Pancreas (tissue), 10 donors: ENCODE measurements around the gene PAPSS2. TPM values are rescaled to one million over a fixed set of nuclear protein-coding genes. Genes with fewer than 3 reads are reported as not detected.

Experiments
- ATAC-seq, 4 donors: fragments of 200-7000 bp; cut with Tn5 transposase; one replicate each; pipeline versions ENCODE4 v1.8.0 to v1.9.1; 2020; ENCODE audit warnings: mild to moderate bottlenecking in 4 of 4, moderate library complexity in 4 of 4
- DNase-seq, 6 donors: peaks; one replicate each; pipeline ENCODE4 v3.0.0-alpha.2; 2020
- FAIRE-seq: peaks from 2 replicates; lab custom pipeline; 2012; peaks lifted over from hg19 to GRCh38; lab: Jason Lieb, UNC
- H3K27ac ChIP-seq, 4 donors: fragments of 200-600 bp; sonication (generic); 1 replicate in 3 of 4; 2 replicates in 1 of 4; pipeline versions ENCODE4 v1.5.0 to v1.8.0; 2020
- H3K27me3 ChIP-seq, 4 donors: fragments of 200-600 bp; one replicate each; pipeline ENCODE4 v1.8.0; 2021
- H3K36me3 ChIP-seq, 3 donors: fragments of 200-600 bp; sonication (generic) in 1 of 3; one replicate each; pipeline versions ENCODE4 v1.5.0 to v1.8.0; 2020 to 2021
- H3K4me1 ChIP-seq, 3 donors: fragments of 200-600 bp; one replicate each; pipeline ENCODE4 v1.8.0; 2021
- H3K4me3 ChIP-seq, 4 donors: fragments of 200-600 bp; sonication (generic) in 2 of 4; one replicate each; pipeline versions ENCODE4 v1.5.0 to v1.8.0; 2020 to 2021
- H3K9me3 ChIP-seq, 4 donors: fragments of 200-600 bp; one replicate each; pipeline ENCODE4 v1.8.0; 2021
- WGBS, 2 donors: extraction: QIAGEN DNeasy Blood & Tissue Kit; methylation state at CpG; one replicate each; pipeline ENCODE4 v1.1.7; 2013; 5-methylcytosine and 5-hydroxymethylcytosine counted together
- intact Hi-C, 3 donors: fragments of 100-400 bp; cut with DNase I; formaldehyde crosslinking; loops; one replicate each; pipeline versions ENCODE4 v1.11.1 to v1.14.2; 2022
- polyA plus RNA-seq, 2 donors: library from polyadenylated mRNA; stranded (reverse); fragments of 200-250 nt; gene quantifications; one replicate each; pipeline ENCODE4 v1.2.3, GENCODE V29; 2013
- total RNA-seq, 6 donors: library from RNA; stranded (reverse); fragmentation: NEBNext Ultra II Directional in 4 of 6; extraction: Animal tissue kit (Norgen Biotek cat#: 25700) in 4 of 6; gene quantifications; one replicate each; pipeline versions ENCODE4 v1.2.1 to v1.2.4, GENCODE V29; 2021 to 2023
- TF ChIP-seq, protein P1 (sequence below), 4 donors: fragments of 200-600 bp; sonication (generic) in 3 of 4; IDR thresholded peaks; one replicate each; pipeline versions ENCODE4 v1.5.0 to v1.8.0; 2021; ENCODE audit warnings: antibody characterized with exemption in 4 of 4
- donor health status: healthy with polysubstance abuse.
- donor health status: DM: no; HTN: no; CAD: no; lungs with moderate emphysema.
- donor health status: DM: no; HTN: no; CAD: no.
- donor health status: control.
- donor health status: control.
- donor health status: Bipolar disorder and iron deficiency.
- donor health status: DM: yes; HTN: yes; CAD: no.
- donor health status: DM: no; HTN: no; CAD: no.
- donor health status: DM: no; HTN: no; CAD: no.
- donor health status: DM: yes; HTN: yes; CAD: no.

Gene PAPSS2
- total and polyA plus RNA-seq, 8 donors, result 10.0 to 54.7 (median 39.9) TPM

DNA sequence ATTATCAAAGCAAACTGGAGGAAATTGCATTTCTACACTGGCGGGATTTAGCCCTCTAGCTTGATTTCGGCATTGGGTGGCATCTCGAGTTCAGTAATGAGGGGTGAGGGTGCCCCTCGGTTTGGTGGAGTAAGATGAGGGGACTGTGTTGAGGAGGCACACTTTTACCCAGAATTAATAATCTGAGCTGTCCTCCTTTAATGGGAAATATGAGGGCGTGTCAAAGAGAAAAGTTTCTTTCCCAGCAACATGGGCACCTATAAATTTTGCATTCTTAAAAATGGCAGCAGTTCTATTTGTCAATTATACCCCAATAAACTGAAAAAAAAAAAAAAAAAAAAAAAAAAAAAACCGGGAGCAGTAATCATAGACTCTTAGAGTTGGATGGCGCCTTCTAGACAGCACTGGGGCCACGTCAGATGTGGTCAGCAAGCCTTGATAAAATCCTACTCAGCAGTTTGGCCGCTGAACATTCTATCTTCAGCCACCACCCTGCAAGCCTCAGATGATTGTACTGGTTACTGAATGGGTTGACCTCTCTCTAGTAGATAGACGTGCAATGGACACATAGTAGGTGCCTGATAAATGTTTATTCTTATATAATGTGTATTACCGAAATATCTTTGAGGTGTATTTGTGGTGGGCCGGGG, 931 bp downstream of the PAPSS2 start:
- Histone ChIP-seq H3K4me3 (peak overlapping the region; percentile 33 to 90 (median 78)), H3K9me3 (no peaks in the 10 kb centered on the region), H3K36me3 (no peaks in the 10 kb centered on the region), H3K27ac (peak overlapping the region; percentile 58 to 89 (median 76)), H3K27me3 (no peaks in the 10 kb centered on the region), H3K4me1 (peaks cover 0 to 11% (median 7%) of the 10 kb centered on the region in 3 donors)
- intact Hi-C loops, result loop anchor here in 1 of 3 donors (10.0 kb wide), 1 partner anchor 54 kb away; no protein-coding TSS in a partner anchor
- FAIRE-seq (no peak), ATAC-seq (peak; percentile 62 to 85 (median 79)), DNase-seq (peak in 4 of 6 donors; percentile 36 to 61 (median 48))
- TF ChIP-seq, protein P1, sequence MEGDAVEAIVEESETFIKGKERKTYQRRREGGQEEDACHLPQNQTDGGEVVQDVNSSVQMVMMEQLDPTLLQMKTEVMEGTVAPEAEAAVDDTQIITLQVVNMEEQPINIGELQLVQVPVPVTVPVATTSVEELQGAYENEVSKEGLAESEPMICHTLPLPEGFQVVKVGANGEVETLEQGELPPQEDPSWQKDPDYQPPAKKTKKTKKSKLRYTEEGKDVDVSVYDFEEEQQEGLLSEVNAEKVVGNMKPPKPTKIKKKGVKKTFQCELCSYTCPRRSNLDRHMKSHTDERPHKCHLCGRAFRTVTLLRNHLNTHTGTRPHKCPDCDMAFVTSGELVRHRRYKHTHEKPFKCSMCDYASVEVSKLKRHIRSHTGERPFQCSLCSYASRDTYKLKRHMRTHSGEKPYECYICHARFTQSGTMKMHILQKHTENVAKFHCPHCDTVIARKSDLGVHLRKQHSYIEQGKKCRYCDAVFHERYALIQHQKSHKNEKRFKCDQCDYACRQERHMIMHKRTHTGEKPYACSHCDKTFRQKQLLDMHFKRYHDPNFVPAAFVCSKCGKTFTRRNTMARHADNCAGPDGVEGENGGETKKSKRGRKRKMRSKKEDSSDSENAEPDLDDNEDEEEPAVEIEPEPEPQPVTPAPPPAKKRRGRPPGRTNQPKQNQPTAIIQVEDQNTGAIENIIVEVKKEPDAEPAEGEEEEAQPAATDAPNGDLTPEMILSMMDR (IDR thresholded peaks at IDR 0.05), result no peak
- 15 to 17% methylated on average over 12 of the region's 12 CpGs for WGBS, 2 donors

DNA sequence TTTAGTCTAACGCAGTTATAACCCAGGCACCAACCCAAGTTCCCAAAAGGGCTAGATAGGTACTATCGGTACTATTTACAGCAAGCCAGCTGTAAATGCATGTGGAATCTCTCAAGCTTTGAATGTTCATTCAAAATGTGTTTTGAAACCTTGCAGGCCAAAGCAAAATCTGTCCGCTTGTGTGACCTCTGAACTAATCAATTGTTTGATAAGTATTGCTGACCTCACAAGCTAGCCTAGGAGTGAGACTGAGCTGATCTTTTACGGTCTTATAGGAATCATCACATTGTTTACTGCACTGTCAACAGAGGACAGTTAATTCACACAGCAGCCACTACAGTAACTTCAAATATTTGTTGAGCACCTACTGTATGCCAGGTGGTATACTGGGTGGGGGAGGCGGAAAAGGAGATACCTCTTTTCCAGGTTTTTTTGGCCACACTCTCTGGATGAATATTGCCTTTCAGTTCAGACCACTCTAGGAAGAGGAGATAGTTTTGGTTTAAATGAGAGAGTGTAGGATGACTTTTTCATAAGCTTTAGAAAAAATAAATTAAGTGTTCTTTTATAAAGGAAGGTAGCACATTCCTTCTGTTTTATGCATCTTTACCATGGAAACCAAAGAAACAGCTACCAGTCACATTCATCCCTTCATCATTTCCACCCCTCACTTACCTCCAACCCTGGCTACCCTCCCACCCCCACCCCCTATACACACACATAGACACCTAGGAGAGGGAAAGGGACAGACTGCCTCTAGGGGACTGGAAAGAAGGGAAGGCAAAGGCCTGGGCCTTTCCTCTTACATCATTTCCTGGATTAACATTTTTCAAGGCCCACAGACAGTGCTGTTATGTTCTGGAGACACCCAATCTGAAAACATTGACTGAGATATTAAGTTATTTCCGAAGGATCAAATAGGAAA, 2.4 kb downstream of the PAPSS2 start:
- intact Hi-C loops, result loop anchor here in 1 of 3 donors (10.0 kb wide), 1 partner anchor 53 kb away; no protein-coding TSS in a partner anchor
- Histone ChIP-seq H3K27ac (peak overlapping the region in 1 of 4 donors; percentile 14), H3K4me1 (peaks cover 0 to 11% (median 7%) of the 10 kb centered on the region in 3 donors), H3K9me3 (no peaks in the 10 kb centered on the region), H3K36me3 (no peaks in the 10 kb centered on the region), H3K27me3 (no peaks in the 10 kb centered on the region), H3K4me3 (peak overlapping the region in 1 of 4 donors; percentile 78)
- TF ChIP-seq, protein P1 (IDR thresholded peaks at IDR 0.05), result no peak
- DNase-seq (no peak), ATAC-seq (peak in 2 of 4 donors; percentile 3 to 6), FAIRE-seq (no peak)
- WGBS, 2 donors, result 37 to 42% methylated on average over 6 of the region's 6 CpGs

DNA sequence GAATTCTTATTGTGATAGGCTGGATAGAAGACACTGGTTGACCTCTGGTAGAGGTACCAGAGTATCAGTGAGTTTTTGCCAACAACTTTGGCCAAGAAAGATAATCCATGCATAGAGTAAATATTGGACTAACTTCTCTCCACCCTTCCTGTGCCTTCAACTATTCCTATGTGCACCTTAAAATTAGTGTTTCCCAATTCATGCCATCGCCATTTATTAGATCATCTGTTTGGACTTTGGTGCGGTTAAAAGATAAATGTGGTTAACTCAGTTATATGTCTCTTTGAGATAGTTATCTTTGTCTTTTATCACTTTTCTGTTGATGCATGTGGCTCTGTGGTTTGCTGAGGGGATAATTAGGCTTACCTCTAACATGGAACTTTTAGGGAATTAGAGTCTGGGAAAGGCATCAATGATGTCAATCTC, 4.6 kb downstream of the PAPSS2 start:
- TF ChIP-seq, protein P1 (IDR thresholded peaks at IDR 0.05), result no peak
- no peaks in the 10 kb centered on the region for H3K9me3 ChIP-seq
- FAIRE-seq, result no peak
- no peak for DNase-seq
- intact Hi-C loops, result loop anchor here in 1 of 3 donors (10.0 kb wide), 1 partner anchor 51 kb away; no protein-coding TSS in a partner anchor
- H3K36me3 ChIP-seq, result no peaks in the 10 kb centered on the region
- H3K27ac ChIP-seq, result no peak overlapping the region
- H3K4me1 ChIP-seq, result peaks cover 7 to 25% (median 22%) of the 10 kb centered on the region in 3 donors
- no peaks in the 10 kb centered on the region for H3K27me3 ChIP-seq
- no peak overlapping the region for H3K4me3 ChIP-seq
- no peak for ATAC-seq
- 59 to 65% methylated on average over 2 of the region's 2 CpGs for WGBS, 2 donors

DNA sequence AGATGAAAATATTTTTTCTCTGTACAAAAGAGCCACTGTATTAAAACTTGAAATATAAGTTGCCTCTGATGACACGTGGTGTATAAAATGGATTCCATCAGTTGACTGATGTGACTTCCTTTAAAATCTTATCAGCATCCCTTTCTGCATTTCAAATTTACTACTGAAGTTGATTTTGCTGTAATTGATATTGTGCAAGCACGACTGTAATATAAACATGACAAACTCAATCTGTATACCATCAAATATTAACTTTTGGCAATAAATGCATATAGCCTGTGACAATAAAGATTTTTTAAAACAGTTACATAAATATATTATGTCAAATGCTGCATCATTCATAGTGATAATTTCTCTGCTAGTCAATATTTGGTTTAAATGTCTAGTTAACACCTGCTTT, 7.8 kb downstream of the PAPSS2 start:
- no peaks in the 10 kb centered on the region for H3K36me3 ChIP-seq
- no peaks in the 10 kb centered on the region for H3K9me3 ChIP-seq
- H3K4me3 ChIP-seq, result no peak overlapping the region
- FAIRE-seq, result peak; percentile 13
- H3K27ac ChIP-seq, result no peak overlapping the region
- TF ChIP-seq, protein P1 (IDR thresholded peaks at IDR 0.05), result no peak
- WGBS, 2 donors, result 43 to 56% methylated on average over 2 of the region's 2 CpGs
- no peaks in the 10 kb centered on the region for H3K27me3 ChIP-seq
- peaks cover 10 to 26% (median 25%) of the 10 kb centered on the region in 3 donors for H3K4me1 ChIP-seq
- ATAC-seq, result no peak
- intact Hi-C loops, result loop anchor here in 1 of 3 donors (10.0 kb wide), 1 partner anchor 47 kb away; no protein-coding TSS in a partner anchor
- no peak for DNase-seq
